T-helper 1 cell treated with Interleukin-12 subunit alpha and Interleukin-12 subunit beta and Interleukin-4 antibody, amounts not matched to agents 30 μg/mL and 1 μg/mL, for 36 hours (primary cell): ENCODE data around the gene SERPINA10.

ENCODE experiments used
- H3K27ac Mint-ChIP-seq: one replicate; pipeline ENCODE4 v1.8.0; 2021; ENCODE audit warnings: mild to moderate bottlenecking, mixed read lengths
- H3K27me3 Mint-ChIP-seq: one replicate; pipeline ENCODE4 v1.8.0; 2021; ENCODE audit warnings: low read depth, mixed read lengths
- H3K36me3 Mint-ChIP-seq: one replicate; pipeline ENCODE4 v1.8.0; 2021; ENCODE audit warnings: low read depth, mixed read lengths
- H3K4me1 Mint-ChIP-seq: one replicate; pipeline ENCODE4 v1.8.0; 2021; ENCODE audit warnings: low read depth, mixed read lengths
- H3K4me3 Mint-ChIP-seq: one replicate; pipeline ENCODE4 v1.8.0; 2021; ENCODE audit warnings: mild to moderate bottlenecking, moderate library complexity, mixed read lengths
- H3K9me3 Mint-ChIP-seq: one replicate; pipeline ENCODE4 v1.8.0; 2021; ENCODE audit warnings: mixed read lengths

The SERPINA10 gene

GRCh38 chr14:94322648-94323570, 29.8 kb upstream of the SERPINA10 start, which contains the start of gene SERPINA6:
Gene SERPINA6 (minus strand): TSS chr14:94323336. CDS start chr14:94314648, 8,688 bp downstream.
- Mint-ChIP-seq H3K4me1 (no peaks in the 10 kb centered on the region), H3K27ac (no peak within 1 kb of the TSS), H3K36me3 (no peaks in the 10 kb centered on the region), H3K9me3 (no peaks in the 10 kb centered on the region), H3K27me3 (no peaks in the 10 kb centered on the region), H3K4me3 (no peak within 1 kb of the TSS)

DNA sequence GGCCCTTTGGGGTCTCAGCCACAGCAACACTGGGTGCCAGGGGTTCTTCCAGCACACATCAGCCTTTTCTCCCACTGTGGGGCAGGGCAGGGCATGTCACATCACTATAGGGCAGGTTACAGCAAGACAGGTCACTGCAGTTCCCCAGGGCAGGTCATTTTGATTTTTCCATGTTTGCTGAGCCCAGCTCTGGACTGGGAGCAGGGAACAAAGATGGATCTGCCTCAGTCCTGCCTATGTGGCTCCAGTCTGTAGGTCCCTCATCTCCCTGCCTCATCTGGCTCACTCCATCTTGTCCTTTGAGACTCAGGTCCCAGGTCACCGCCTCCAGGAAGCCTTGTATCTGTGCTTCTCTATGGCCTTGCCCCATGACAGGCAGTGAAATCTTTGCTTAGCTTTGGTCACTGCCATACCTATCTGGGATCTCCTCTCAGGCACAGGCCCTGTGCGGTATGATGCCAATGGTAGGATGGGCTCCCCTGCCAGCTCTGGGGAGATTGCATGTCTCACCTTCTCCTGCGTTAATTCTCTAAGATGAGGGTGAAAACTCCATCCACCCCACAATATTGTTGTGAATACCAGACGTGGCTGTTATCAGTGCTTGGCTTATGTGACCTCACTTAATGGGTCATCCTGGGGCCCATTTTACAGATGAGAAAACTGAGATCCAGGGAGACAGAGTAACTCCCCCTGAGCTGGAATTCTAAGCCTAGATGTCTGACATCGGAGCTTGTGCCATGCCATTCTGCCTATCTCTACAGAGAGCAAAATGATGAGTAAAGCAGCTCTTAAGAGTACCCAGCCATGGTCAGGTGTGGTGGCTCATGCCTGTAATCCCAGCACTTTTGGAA, 28.6 kb upstream of the SERPINA10 start:
- no peaks in the 10 kb centered on the region for H3K27me3 Mint-ChIP-seq
- no peak overlapping the region for H3K4me3 Mint-ChIP-seq
- H3K9me3 Mint-ChIP-seq = no peaks in the 10 kb centered on the region
- H3K4me1 Mint-ChIP-seq = no peaks in the 10 kb centered on the region
- no peak overlapping the region for H3K27ac Mint-ChIP-seq
- no peaks in the 10 kb centered on the region for H3K36me3 Mint-ChIP-seq

DNA sequence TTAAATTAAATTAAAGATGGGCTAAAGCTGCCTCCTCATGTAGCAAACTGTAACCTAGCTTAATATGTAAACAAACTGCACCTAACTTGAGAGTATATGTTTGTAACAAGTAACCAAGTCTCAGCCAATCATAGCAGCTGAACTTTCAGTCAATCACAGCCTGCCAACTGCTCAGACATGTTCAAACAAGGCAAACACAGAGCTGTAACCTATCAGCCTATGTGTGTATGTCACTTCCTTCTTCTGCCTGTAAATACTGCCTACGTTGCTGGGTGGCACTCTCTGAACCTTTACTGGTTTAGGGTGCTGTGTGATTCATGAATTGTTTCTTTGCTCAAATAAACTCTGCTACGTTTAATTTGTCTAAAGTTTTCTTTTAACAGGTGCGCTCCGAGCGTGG, 27.2 kb upstream of the SERPINA10 start:
- Mint-ChIP-seq H3K4me3 (no peak overlapping the region), H3K36me3 (no peaks in the 10 kb centered on the region), H3K27me3 (no peaks in the 10 kb centered on the region), H3K27ac (no peak overlapping the region), H3K9me3 (no peaks in the 10 kb centered on the region), H3K4me1 (no peaks in the 10 kb centered on the region)

DNA sequence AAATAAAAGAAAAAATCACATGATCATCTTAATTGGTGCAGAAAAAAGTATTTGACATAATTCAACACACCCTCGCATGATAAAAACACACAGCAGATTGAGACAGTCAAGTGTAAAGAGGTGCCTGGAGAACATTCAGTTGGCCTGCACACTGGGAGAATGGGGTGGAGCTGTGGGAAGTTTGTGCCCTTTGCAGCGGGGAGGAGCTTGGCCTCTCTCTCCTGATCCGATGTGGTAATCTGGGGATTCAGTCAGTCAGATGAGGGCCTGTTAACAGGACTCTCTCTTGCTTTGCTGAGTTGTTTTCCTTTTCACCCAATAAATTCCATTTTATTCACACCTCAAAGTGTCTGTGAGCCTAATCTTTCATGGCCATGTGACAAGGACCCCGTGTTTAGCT, 24.2 kb upstream of the SERPINA10 start:
- Mint-ChIP-seq H3K27me3 (no peaks in the 10 kb centered on the region), H3K9me3 (no peaks in the 10 kb centered on the region), H3K27ac (no peak overlapping the region), H3K4me3 (no peak overlapping the region), H3K36me3 (no peaks in the 10 kb centered on the region), H3K4me1 (no peaks in the 10 kb centered on the region)

GRCh38 chr14:94316692-94317091, 23.6 kb upstream of the SERPINA10 start:
- H3K4me3 Mint-ChIP-seq = no peak overlapping the region
- no peaks in the 10 kb centered on the region for H3K36me3 Mint-ChIP-seq
- H3K4me1 Mint-ChIP-seq = no peaks in the 10 kb centered on the region
- no peaks in the 10 kb centered on the region for H3K27me3 Mint-ChIP-seq
- H3K27ac Mint-ChIP-seq = no peak overlapping the region
- no peaks in the 10 kb centered on the region for H3K9me3 Mint-ChIP-seq

DNA sequence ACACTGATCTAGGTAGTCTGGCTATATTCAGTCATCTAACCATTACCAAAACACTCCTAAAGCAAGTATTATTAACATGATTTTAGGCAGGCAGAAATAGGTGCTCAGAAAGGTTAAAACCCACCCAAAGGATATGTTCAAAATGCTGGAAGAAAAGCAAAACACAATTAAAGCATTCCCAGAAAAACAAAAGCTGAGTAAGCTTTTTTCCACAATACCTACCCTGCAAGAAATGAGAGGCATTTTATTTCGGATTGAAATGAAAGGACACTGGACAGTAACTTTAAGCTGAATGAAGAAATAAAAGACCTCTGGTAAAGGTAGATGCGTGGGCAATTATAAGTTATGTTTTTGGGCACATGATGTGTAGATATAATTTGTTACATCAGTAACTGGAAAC, 21.8 kb upstream of the SERPINA10 start:
- Mint-ChIP-seq H3K4me1 (no peaks in the 10 kb centered on the region), H3K9me3 (no peaks in the 10 kb centered on the region), H3K4me3 (no peak overlapping the region), H3K27ac (no peak overlapping the region), H3K36me3 (no peaks in the 10 kb centered on the region), H3K27me3 (no peaks in the 10 kb centered on the region)

GRCh38 chr14:94313991-94314655, 21.1 kb upstream of the SERPINA10 start:
- Mint-ChIP-seq H3K4me1 (no peaks in the 10 kb centered on the region), H3K4me3 (no peak overlapping the region), H3K9me3 (peaks cover under 1% of the 10 kb centered on the region), H3K27me3 (no peaks in the 10 kb centered on the region), H3K27ac (no peak overlapping the region), H3K36me3 (no peaks in the 10 kb centered on the region)

GRCh38 chr14:94312481-94313246, 19.6 kb upstream of the SERPINA10 start:
- Mint-ChIP-seq H3K27me3 (no peaks in the 10 kb centered on the region), H3K9me3 (peaks cover 5% of the 10 kb centered on the region), H3K27ac (no peak overlapping the region), H3K4me3 (no peak overlapping the region), H3K4me1 (no peaks in the 10 kb centered on the region), H3K36me3 (no peaks in the 10 kb centered on the region)

DNA sequence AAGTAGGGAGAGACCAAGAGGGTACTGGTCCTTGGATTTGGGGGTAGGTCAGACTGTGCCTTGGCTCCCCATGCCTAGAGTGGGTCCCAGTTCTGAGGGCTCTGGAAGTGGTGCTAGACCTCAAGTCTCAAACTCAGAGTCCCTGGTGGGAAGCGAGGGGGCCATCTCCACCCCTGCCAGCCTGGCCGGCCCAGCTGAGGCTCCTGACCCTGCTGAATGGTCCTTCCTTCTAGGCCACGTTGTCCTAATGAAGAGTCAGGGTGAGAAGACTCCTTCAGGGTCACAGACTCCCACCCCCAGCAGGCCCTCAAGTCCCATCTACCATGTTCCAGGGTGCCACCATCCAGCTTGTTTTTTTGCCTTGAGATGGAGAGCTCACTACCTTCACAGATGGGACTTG, 17.2 kb upstream of the SERPINA10 start:
- H3K36me3 Mint-ChIP-seq = no peaks in the 10 kb centered on the region
- no peak overlapping the region for H3K27ac Mint-ChIP-seq
- no peaks in the 10 kb centered on the region for H3K27me3 Mint-ChIP-seq
- no peak overlapping the region for H3K4me3 Mint-ChIP-seq
- H3K9me3 Mint-ChIP-seq = peaks cover 15% of the 10 kb centered on the region
- no peaks in the 10 kb centered on the region for H3K4me1 Mint-ChIP-seq

DNA sequence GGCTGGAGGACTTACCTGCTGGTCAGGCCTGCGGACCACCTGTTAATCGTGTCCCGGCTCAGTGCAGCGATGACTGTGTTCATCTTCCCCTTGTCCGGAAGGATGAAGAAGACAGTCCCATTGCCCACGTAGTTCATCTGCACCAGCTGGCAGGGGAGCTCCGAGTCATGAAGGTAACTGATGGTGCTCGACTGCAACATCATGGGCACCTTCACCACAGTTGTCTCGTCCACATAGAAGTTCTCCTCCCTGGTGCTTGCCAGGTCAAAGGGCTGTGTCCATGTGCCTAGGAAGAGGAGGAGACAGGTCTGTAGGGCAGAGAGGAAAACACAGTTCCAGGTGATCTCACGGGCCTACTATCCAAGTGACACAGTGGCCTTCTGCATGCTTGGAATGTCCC, 16.7 kb upstream of the SERPINA10 start:
- no peaks in the 10 kb centered on the region for H3K36me3 Mint-ChIP-seq
- H3K4me3 Mint-ChIP-seq = no peak overlapping the region
- peaks cover 15% of the 10 kb centered on the region for H3K9me3 Mint-ChIP-seq
- no peaks in the 10 kb centered on the region for H3K4me1 Mint-ChIP-seq
- H3K27ac Mint-ChIP-seq = no peak overlapping the region
- no peaks in the 10 kb centered on the region for H3K27me3 Mint-ChIP-seq

GRCh38 chr14:94307410-94307992, 14.4 kb upstream of the SERPINA10 start:
- no peak overlapping the region for H3K27ac Mint-ChIP-seq
- H3K36me3 Mint-ChIP-seq = no peaks in the 10 kb centered on the region
- no peaks in the 10 kb centered on the region for H3K27me3 Mint-ChIP-seq
- no peaks in the 10 kb centered on the region for H3K4me1 Mint-ChIP-seq
- no peak overlapping the region for H3K4me3 Mint-ChIP-seq
- peaks cover 15% of the 10 kb centered on the region for H3K9me3 Mint-ChIP-seq

- Mint-ChIP-seq H3K4me3 (no peak overlapping the region), H3K4me1 (no peaks in the 10 kb centered on the region), H3K27me3 (no peaks in the 10 kb centered on the region), H3K36me3 (no peaks in the 10 kb centered on the region), H3K27ac (no peak overlapping the region), H3K9me3 (peaks cover 15% of the 10 kb centered on the region)
These were observed 13.2 kb upstream of the SERPINA10 start for GRCh38 chr14:94306047-94306978.

GRCh38 chr14:94305620-94306019, 12.6 kb upstream of the SERPINA10 start:
- no peak overlapping the region for H3K27ac Mint-ChIP-seq
- peaks cover 15% of the 10 kb centered on the region for H3K9me3 Mint-ChIP-seq
- H3K36me3 Mint-ChIP-seq = no peaks in the 10 kb centered on the region
- no peaks in the 10 kb centered on the region for H3K27me3 Mint-ChIP-seq
- H3K4me3 Mint-ChIP-seq = no peak overlapping the region
- H3K4me1 Mint-ChIP-seq = no peaks in the 10 kb centered on the region
